ENCODE results near the gene NRIP1.

DNA sequence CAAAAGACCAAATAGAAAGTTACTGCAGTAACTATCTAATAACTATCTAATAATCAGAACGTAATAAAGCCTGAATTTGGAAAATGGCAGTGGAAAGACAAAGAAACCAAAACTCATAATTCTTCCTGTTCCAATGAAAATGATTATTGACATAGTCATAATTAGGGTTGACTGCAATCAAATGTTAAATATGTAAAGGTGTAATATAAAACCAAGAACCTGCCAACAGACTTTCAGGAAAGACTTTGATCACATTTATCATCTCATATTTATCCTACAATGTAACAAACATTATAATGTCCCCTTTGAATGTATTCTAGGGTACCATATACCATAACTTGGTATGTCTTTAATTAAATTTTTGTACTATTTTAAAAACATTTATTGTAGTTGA is 26.9 kb downstream of the NRIP1 start:
- TF ChIP-seq CTCF (IDR thresholded peaks at IDR 0.05; ENCODE audit: low read depth, low read length) = no peak
- no peak for TF ChIP-seq EZH2phosphoT487 (IDR thresholded peaks at IDR 0.05; ENCODE audit: low read depth)
